CD14-positive monocyte (primary cell): ENCODE results near the gene DEPDC1B. TPM values are rescaled to one million over a fixed set of nuclear protein-coding genes. Genes with fewer than 3 reads are reported as not detected.

Source experiments
- DNase-seq, 3 donors: peaks; one replicate each; pipeline ENCODE4 v3.0.0-alpha.2; 2011 to 2022
- H2AFZ ChIP-seq: 2 replicates; pipeline ENCODE4 v1.6.0; 2012; ENCODE audit warnings: mild to moderate bottlenecking, low read depth, low read length, inconsistent platforms; ENCODE audit not compliant: insufficient read depth, poor library complexity, severe bottlenecking
- H3K27ac ChIP-seq, 2 donors: 1 replicate in 1 of 2; 2 replicates in 1 of 2; pipeline ENCODE4 v1.5.1; 2012 to 2013; ENCODE audit warnings: low read length in 2 of 2, control low read depth in 1 of 2, inconsistent platforms in 1 of 2, low read depth in 1 of 2, mild to moderate bottlenecking in 1 of 2
- H3K27me3 ChIP-seq, 2 donors: one replicate each; pipeline versions ENCODE4 v1.6.0 to v1.6.1; 2011 to 2013; ENCODE audit warnings: low read length in 2 of 2; ENCODE audit not compliant: control insufficient read depth in 2 of 2, insufficient read depth in 2 of 2
- H3K36me3 ChIP-seq, 2 donors: replicated peaks in 1 of 2; 1 replicate in 1 of 2; 2 replicates in 1 of 2; pipeline versions ENCODE4 v1.5.1 to v1.6.1; 2012 to 2013; ENCODE audit warnings: low read length in 2 of 2, control low read depth in 1 of 2, inconsistent platforms in 1 of 2, mild to moderate bottlenecking in 1 of 2; ENCODE audit not compliant: insufficient read depth in 2 of 2, control insufficient read depth in 1 of 2
- H3K4me1 ChIP-seq, 2 donors: 1 replicate in 1 of 2; 2 replicates in 1 of 2; pipeline versions ENCODE4 v1.5.1 to v1.6.1; 2012 to 2013; ENCODE audit warnings: low read length in 2 of 2, control low read depth in 1 of 2, inconsistent platforms in 1 of 2, mild to moderate bottlenecking in 1 of 2, moderate library complexity in 1 of 2; ENCODE audit not compliant: insufficient read depth in 2 of 2, control insufficient read depth in 1 of 2
- H3K4me2 ChIP-seq: replicated peaks from 2 replicates; pipeline ENCODE3; 2012; ENCODE audit warnings: low read length, moderate library complexity, mild to moderate bottlenecking; ENCODE audit not compliant: poor library complexity, severe bottlenecking; ENCODE audit errors: extremely low read depth
- H3K4me3 ChIP-seq, 3 experiments: fragments of 200-600 bp in 1 of 3; sonication (generic) in 1 of 3; replicated peaks in 1 of 3; 1 replicate in 2 of 3; 2 replicates in 1 of 3; pipeline ENCODE4 v1.5.1; 2011 to 2013; ENCODE audit warnings: low read length in 3 of 3, mild to moderate bottlenecking in 3 of 3, control low read depth in 2 of 3, low read depth in 2 of 3, inconsistent platforms in 1 of 3, moderate library complexity in 1 of 3
- H3K79me2 ChIP-seq: 2 replicates; pipeline ENCODE4 v1.6.0; 2012; ENCODE audit warnings: mild to moderate bottlenecking, control low read depth, inconsistent platforms, low read length, moderate library complexity; ENCODE audit not compliant: insufficient read depth
- H3K9ac ChIP-seq: 2 replicates; pipeline ENCODE4 v1.6.0; 2017; ENCODE audit warnings: low read length, mild to moderate bottlenecking; ENCODE audit not compliant: insufficient read depth, poor library complexity, severe bottlenecking
- H3K9me3 ChIP-seq, 2 donors: replicated peaks in 1 of 2; 1 replicate in 1 of 2; 2 replicates in 1 of 2; pipeline versions ENCODE4 v1.5.1 to v1.6.1; 2012 to 2013; ENCODE audit warnings: low read length in 2 of 2, control low read depth in 1 of 2; ENCODE audit not compliant: control insufficient read depth in 1 of 2, insufficient read depth in 1 of 2
- H4K20me1 ChIP-seq: 2 replicates; pipeline ENCODE4 v1.6.0; 2012; ENCODE audit warnings: mild to moderate bottlenecking, low read length, control low read depth, moderate library complexity; ENCODE audit not compliant: insufficient read depth
- H3K27ac Mint-ChIP-seq, 7 donors: one replicate each; pipeline ENCODE4 v1.8.0; 2020; ENCODE audit warnings: mild to moderate bottlenecking in 7 of 7, mixed read lengths in 7 of 7, moderate library complexity in 6 of 7, inconsistent platforms in 2 of 7
- H3K27me3 Mint-ChIP-seq, 3 donors: one replicate each; pipeline ENCODE4 v1.8.0; 2021 to 2022; ENCODE audit warnings: low read depth in 3 of 3, mild to moderate bottlenecking in 3 of 3, mixed read lengths in 3 of 3, moderate library complexity in 3 of 3, inconsistent platforms in 1 of 3
- H3K36me3 Mint-ChIP-seq, 2 donors: one replicate each; pipeline ENCODE4 v1.8.0; 2020; ENCODE audit warnings: mixed read lengths in 2 of 2, inconsistent platforms in 1 of 2, mild to moderate bottlenecking in 1 of 2
- H3K4me1 Mint-ChIP-seq: one replicate; pipeline ENCODE4 v1.8.0; 2020; ENCODE audit warnings: mild to moderate bottlenecking, mixed read lengths
- H3K4me3 Mint-ChIP-seq, 2 donors: one replicate each; pipeline ENCODE4 v1.8.0; 2020; ENCODE audit warnings: mild to moderate bottlenecking in 2 of 2, mixed read lengths in 2 of 2, moderate library complexity in 1 of 2
- H3K9me3 Mint-ChIP-seq, 7 donors: one replicate each; pipeline ENCODE4 v1.8.0; 2020 to 2022; ENCODE audit warnings: mixed read lengths in 7 of 7, mild to moderate bottlenecking in 6 of 7, moderate library complexity in 6 of 7, inconsistent platforms in 2 of 7
- CTCF ChIP-seq: fragments of 200-600 bp; IDR thresholded peaks from one replicate; pipeline ENCODE4 v1.8.0; 2022; ENCODE audit warnings: antibody characterized with exemption, mild to moderate bottlenecking
- WGBS: methylation state at CpG from one replicate; pipeline ENCODE4 v1.1.5; 2013; ENCODE audit warnings: missing lambda C conversion rate; ENCODE audit not compliant: insufficient coverage; 5-methylcytosine and 5-hydroxymethylcytosine counted together
- intact Hi-C, 2 donors: fragments of 100-400 bp; cut with micrococcal nuclease; formaldehyde crosslinking; loops; one replicate each; pipeline versions ENCODE4 v1.15.0 to v1.15.1; 2023
- polyA plus RNA-seq, 3 donors: library from polyadenylated mRNA; depleted of rRNA in 1 of 3; unstranded in 2 of 3; stranded (reverse) in 1 of 3; fragments of 300-500 nt in 2 of 3; fragments of >200 nt in 1 of 3; fragmentation: Illumina TruSeq in 2 of 3; gene quantifications; 1 replicate in 2 of 3; 2 replicates in 1 of 3; pipeline ENCODE4 v1.2.3, GENCODE V29; 2012 to 2021

The DEPDC1B gene
- polyA plus RNA-seq, 3 donors, result 0.11 to 0.56 (median 0.14) TPM

GRCh38 chr5:60586307-60586901 lies 113.6 kb downstream of the DEPDC1B start:
- intact Hi-C loops, result no loop called here
- Histone ChIP-seq H3K9me3 (no peaks in the 10 kb centered on the region), H4K20me1 (no peaks in the 10 kb centered on the region), H3K4me3 (no peak overlapping the region), H3K27ac (no peak overlapping the region), H2AFZ (no peak overlapping the region), H3K9ac (no peak overlapping the region), H3K27me3 (no peaks in the 10 kb centered on the region), H3K4me1 (no peaks in the 10 kb centered on the region), H3K36me3 (no peaks in the 10 kb centered on the region), H3K79me2 (no peaks in the 10 kb centered on the region), H3K4me2 (no peak overlapping the region)
- H3K36me3 Mint-ChIP-seq, result peaks cover 3 to 6% of the 10 kb centered on the region in 2 donors
- DNase-seq, result peak in 1 of 3 donors; percentile 8
- no peaks in the 10 kb centered on the region for H3K4me1 Mint-ChIP-seq
- no CpG with 5 or more reads among the region's 1 CpG for WGBS
- H3K4me3 Mint-ChIP-seq, result no peak overlapping the region
- no peak overlapping the region for H3K27ac Mint-ChIP-seq
- peak; percentile 42 for TF ChIP-seq CTCF
- H3K9me3 Mint-ChIP-seq, result peaks cover 0 to 3% (median 0%) of the 10 kb centered on the region in 7 donors
- no peaks in the 10 kb centered on the region for H3K27me3 Mint-ChIP-seq

DNA sequence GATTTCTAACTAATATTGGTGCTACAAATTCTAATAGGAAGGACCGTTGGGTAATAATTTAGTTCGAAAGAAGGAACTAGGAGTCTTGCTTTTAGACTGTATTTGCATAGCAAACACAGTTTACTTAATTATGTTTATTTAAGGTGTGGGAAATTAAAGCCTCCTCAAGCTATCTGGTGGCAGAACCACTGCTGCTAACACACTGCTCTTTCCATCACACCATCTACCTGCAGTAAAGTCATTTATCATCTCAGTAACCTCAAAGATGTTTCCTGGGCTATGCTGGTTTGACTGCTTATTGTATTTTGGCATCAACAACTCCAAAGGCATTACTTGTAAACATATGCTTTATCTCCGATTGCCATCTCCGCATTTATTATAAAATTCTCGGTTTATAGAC lies 114.3 kb downstream of the DEPDC1B start:
- H3K27ac ChIP-seq, result no peak overlapping the region
- H3K4me1 ChIP-seq, result no peaks in the 10 kb centered on the region
- no peak overlapping the region for H3K9ac ChIP-seq
- no peak overlapping the region for H3K27ac Mint-ChIP-seq
- no peaks in the 10 kb centered on the region for H4K20me1 ChIP-seq
- H3K27me3 Mint-ChIP-seq, result no peaks in the 10 kb centered on the region
- H3K4me2 ChIP-seq, result no peak overlapping the region
- no peak overlapping the region for H2AFZ ChIP-seq
- H3K4me1 Mint-ChIP-seq, result no peaks in the 10 kb centered on the region
- WGBS, result no CpG with 5 or more reads among the region's 5 CpGs
- H3K9me3 ChIP-seq, result no peaks in the 10 kb centered on the region
- no peaks in the 10 kb centered on the region for H3K79me2 ChIP-seq
- DNase-seq, result no peak
- H3K4me3 ChIP-seq, result no peak overlapping the region
- TF ChIP-seq CTCF, result no peak
- peaks cover 0 to 3% (median 0%) of the 10 kb centered on the region in 7 donors for H3K9me3 Mint-ChIP-seq
- H3K36me3 ChIP-seq, result no peaks in the 10 kb centered on the region
- intact Hi-C loops, result no loop called here
- peaks cover 3 to 6% of the 10 kb centered on the region in 2 donors for H3K36me3 Mint-ChIP-seq
- no peak overlapping the region for H3K4me3 Mint-ChIP-seq
- no peaks in the 10 kb centered on the region for H3K27me3 ChIP-seq
